Panc1 (cell line): ENCODE measurements around the gene TNFAIP8L3. TPM values are rescaled to one million over a fixed set of nuclear protein-coding genes. Genes with fewer than 3 reads are reported as not detected.

Experiments
- ATAC-seq: fragments of 200-7000 bp; cut with Tn5 transposase; 2 replicates; pipeline ENCODE4 v1.9.1; 2020; ENCODE audit warnings: mild to moderate bottlenecking, moderate library complexity
- BruUV-seq: library from RNA; stranded (reverse); fragments of 400-500 nt; replicated peaks from 2 replicates; lab custom pipeline; 2021; lab: Mats Ljungman, UMichigan
- CTCF ChIA-PET: fragments of 300-600 bp; sonication (Branson Sonifier 250); formaldehyde crosslinking; loops from one replicate; lab custom pipeline; 2022; ENCODE audit warnings: antibody characterized with exemption; lab: Charles Lee
- POLR2A ChIA-PET: fragments of 300-600 bp; sonication (Branson Sonifier 250); formaldehyde crosslinking; loops from one replicate; lab custom pipeline; 2022; ENCODE audit warnings: antibody characterized with exemption; lab: Charles Lee
- DNase-seq: peaks from one replicate; pipeline ENCODE4 v3.0.0-alpha.2; 2010; ENCODE audit warnings: low read depth, low spot score
- H3K27ac ChIP-seq: 2 replicates; pipeline ENCODE4 v1.5.1; 2011; ENCODE audit warnings: mild to moderate bottlenecking, low read length, inconsistent platforms
- H3K27me3 ChIP-seq: fragments of 200-500 bp; sonication (Bioruptor generic); 2 replicates; pipeline ENCODE4 v1.6.0; 2014; ENCODE audit warnings: low read length, inconsistent platforms; ENCODE audit not compliant: control insufficient read depth, insufficient read depth
- H3K36me3 ChIP-seq: fragments of 200-500 bp; sonication (Bioruptor generic); 2 replicates; pipeline ENCODE4 v1.5.1; 2014; ENCODE audit warnings: inconsistent platforms, mild to moderate bottlenecking, low read length, moderate library complexity; ENCODE audit not compliant: control insufficient read depth, insufficient read depth
- H3K4me1 ChIP-seq: 2 replicates; pipeline ENCODE4 v1.5.1; 2011; ENCODE audit warnings: inconsistent platforms, mild to moderate bottlenecking, low read length, moderate library complexity; ENCODE audit not compliant: control insufficient read depth, insufficient read depth
- H3K4me3 ChIP-seq, 2 experiments: 2 replicates each; pipeline ENCODE4 v1.5.1; 2011 to 2012; ENCODE audit warnings: low read depth in 2 of 2, low read length in 2 of 2, mild to moderate bottlenecking in 2 of 2, inconsistent platforms in 1 of 2, moderate library complexity in 1 of 2
- H3K9me3 ChIP-seq: fragments of 200-500 bp; sonication (Bioruptor generic); 2 replicates; pipeline ENCODE4 v1.5.1; 2014; ENCODE audit warnings: low read depth, mild to moderate bottlenecking, inconsistent platforms, low read length, moderate library complexity; ENCODE audit not compliant: control insufficient read depth, insufficient read depth
- POLR2AphosphoS5 ChIP-seq: IDR thresholded peaks from 2 replicates; pipeline ENCODE4 v1.6.1; 2012; ENCODE audit warnings: mild to moderate bottlenecking, low read depth, low read length, moderate library complexity
- SIN3A ChIP-seq: IDR thresholded peaks from 2 replicates; pipeline ENCODE4 v1.6.1; 2012; ENCODE audit warnings: low read depth, mild to moderate bottlenecking, low read length, moderate library complexity, borderline replicate concordance; ENCODE audit not compliant: insufficient read depth
- TCF7L2 ChIP-seq: IDR thresholded peaks from 2 replicates; pipeline ENCODE4 v1.6.1; 2011; ENCODE audit warnings: mild to moderate bottlenecking, low read depth, low read length, inconsistent platforms
- in situ Hi-C: cut with HindIII; loops from 2 replicates; pipeline ENCODE4 v1.10.0; 2016; ENCODE audit warnings: low sequenced_read_pairs, low pct_unique_long_range_greater_than_20kb
- intact Hi-C: fragments of 100-400 bp; cut with micrococcal nuclease; formaldehyde crosslinking; loops from one replicate; pipeline ENCODE4 v1.10.0; 2022; ENCODE audit not compliant: unreplicated experiment
- total RNA-seq: library from RNA; stranded (reverse); gene quantifications from one replicate; pipeline ENCODE4 v1.2.1, GENCODE V29; 2021; ENCODE audit not compliant: unreplicated experiment
- TF ChIP-seq, protein P1 (sequence below), 2 experiments: IDR thresholded peaks; 2 replicates each; pipeline ENCODE4 v1.6.1; 2011 to 2012; ENCODE audit warnings: low read depth in 2 of 2, control low read depth in 1 of 2, low read length in 1 of 2, mild to moderate bottlenecking in 1 of 2, moderate library complexity in 1 of 2; ENCODE audit not compliant: insufficient read depth in 1 of 2
- TF ChIP-seq, protein P2 (sequence below): fragments of 450-650 bp; IDR thresholded peaks from 2 replicates; pipeline ENCODE4 v1.5.1; 2017; ENCODE audit warnings: mild to moderate bottlenecking

TNFAIP8L3 gene
- total RNA-seq, 1 experiment from 2014 or later, result 1.0 TPM

DNA sequence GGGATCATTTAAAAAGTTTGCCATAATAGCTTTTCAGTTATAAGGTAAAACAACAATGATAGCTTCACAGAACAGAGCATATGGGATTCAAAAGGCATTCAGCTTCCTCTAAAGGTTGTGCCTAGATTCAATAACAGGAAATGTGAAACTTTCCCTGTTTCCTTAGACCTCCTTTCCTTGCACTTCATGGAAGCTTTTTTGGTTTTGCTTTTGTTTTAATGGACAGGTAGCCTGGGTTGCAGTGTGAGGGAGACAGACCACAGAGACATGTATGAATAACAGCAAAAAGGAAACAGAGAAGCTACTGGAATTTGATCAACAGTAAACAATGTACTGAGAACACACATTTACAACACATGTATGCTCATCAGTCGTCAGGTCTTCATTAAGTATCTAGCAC, 2.3 kb upstream of the TNFAIP8L3 start:
- Histone ChIP-seq H3K27me3 (peaks cover 26% of the 10 kb centered on the region), H3K4me3 (no peak overlapping the region), H3K27ac (no peak overlapping the region), H3K9me3 (no peaks in the 10 kb centered on the region), H3K4me1 (no peaks in the 10 kb centered on the region), H3K36me3 (no peaks in the 10 kb centered on the region)
- intact Hi-C loops (no loop called here), in situ Hi-C loops (no loop called here)
- BruUV-seq, result no TSS peak
- ChIA-PET POLR2A (no interaction called here), CTCF (interaction anchor here (0.7 kb wide), 1 partner anchor 32 kb away, joined by 5 read pairs; no protein-coding TSS in a partner anchor)
- TF ChIP-seq, protein P1, sequence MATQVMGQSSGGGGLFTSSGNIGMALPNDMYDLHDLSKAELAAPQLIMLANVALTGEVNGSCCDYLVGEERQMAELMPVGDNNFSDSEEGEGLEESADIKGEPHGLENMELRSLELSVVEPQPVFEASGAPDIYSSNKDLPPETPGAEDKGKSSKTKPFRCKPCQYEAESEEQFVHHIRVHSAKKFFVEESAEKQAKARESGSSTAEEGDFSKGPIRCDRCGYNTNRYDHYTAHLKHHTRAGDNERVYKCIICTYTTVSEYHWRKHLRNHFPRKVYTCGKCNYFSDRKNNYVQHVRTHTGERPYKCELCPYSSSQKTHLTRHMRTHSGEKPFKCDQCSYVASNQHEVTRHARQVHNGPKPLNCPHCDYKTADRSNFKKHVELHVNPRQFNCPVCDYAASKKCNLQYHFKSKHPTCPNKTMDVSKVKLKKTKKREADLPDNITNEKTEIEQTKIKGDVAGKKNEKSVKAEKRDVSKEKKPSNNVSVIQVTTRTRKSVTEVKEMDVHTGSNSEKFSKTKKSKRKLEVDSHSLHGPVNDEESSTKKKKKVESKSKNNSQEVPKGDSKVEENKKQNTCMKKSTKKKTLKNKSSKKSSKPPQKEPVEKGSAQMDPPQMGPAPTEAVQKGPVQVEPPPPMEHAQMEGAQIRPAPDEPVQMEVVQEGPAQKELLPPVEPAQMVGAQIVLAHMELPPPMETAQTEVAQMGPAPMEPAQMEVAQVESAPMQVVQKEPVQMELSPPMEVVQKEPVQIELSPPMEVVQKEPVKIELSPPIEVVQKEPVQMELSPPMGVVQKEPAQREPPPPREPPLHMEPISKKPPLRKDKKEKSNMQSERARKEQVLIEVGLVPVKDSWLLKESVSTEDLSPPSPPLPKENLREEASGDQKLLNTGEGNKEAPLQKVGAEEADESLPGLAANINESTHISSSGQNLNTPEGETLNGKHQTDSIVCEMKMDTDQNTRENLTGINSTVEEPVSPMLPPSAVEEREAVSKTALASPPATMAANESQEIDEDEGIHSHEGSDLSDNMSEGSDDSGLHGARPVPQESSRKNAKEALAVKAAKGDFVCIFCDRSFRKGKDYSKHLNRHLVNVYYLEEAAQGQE (IDR thresholded peaks at IDR 0.05; ENCODE audit: insufficient read depth in 1 of 2, low read depth in 2 of 2, low read length in 1 of 2), result no peak
- no peak for DNase-seq
- no peak for ATAC-seq

DNA sequence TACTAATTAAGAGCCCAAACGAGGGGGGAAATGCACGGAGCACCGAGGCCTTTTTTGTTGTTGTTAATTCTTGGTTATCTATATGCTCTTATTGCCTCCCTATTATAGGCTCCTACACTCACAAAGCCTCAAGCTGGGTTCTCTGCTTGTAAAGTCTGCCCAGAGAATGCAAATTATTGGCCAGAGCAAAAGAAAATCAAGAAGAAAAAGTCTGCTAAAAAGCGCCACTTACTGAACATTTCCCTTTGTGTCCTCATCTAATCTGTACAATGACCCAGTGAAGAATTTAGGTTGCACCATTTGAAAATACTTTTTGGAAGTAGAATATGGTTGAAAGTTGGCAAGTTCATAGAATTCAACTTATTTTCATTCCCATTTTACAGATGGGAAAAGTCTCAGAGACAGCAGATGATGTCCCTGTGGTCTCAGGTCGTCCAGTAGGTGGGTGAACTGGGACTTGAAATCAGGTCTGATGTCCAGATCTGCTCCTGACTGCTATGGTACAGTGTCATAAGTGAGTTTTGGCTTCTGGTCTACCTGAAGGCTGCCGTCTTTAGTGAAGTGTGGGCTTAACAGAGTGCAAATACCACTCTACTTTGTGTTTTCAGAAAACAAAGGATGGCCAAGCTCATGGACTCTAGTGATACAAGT, 1.1 kb upstream of the TNFAIP8L3 start:
- Histone ChIP-seq H3K4me1 (no peaks in the 10 kb centered on the region), H3K9me3 (no peaks in the 10 kb centered on the region), H3K4me3 (no peak overlapping the region), H3K27ac (no peak overlapping the region), H3K36me3 (no peaks in the 10 kb centered on the region), H3K27me3 (peaks cover 30% of the 10 kb centered on the region)
- no TSS peak for BruUV-seq
- ATAC-seq (no peak), DNase-seq (no peak)
- no peak for TF ChIP-seq TCF7L2
- TF ChIP-seq, protein P2, sequence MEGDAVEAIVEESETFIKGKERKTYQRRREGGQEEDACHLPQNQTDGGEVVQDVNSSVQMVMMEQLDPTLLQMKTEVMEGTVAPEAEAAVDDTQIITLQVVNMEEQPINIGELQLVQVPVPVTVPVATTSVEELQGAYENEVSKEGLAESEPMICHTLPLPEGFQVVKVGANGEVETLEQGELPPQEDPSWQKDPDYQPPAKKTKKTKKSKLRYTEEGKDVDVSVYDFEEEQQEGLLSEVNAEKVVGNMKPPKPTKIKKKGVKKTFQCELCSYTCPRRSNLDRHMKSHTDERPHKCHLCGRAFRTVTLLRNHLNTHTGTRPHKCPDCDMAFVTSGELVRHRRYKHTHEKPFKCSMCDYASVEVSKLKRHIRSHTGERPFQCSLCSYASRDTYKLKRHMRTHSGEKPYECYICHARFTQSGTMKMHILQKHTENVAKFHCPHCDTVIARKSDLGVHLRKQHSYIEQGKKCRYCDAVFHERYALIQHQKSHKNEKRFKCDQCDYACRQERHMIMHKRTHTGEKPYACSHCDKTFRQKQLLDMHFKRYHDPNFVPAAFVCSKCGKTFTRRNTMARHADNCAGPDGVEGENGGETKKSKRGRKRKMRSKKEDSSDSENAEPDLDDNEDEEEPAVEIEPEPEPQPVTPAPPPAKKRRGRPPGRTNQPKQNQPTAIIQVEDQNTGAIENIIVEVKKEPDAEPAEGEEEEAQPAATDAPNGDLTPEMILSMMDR, result no peak
- no peak for TF ChIP-seq POLR2AphosphoS5
- no peak for TF ChIP-seq SIN3A
- TF ChIP-seq, protein P1 (IDR thresholded peaks at IDR 0.05; ENCODE audit: insufficient read depth in 1 of 2, low read depth in 2 of 2, low read length in 1 of 2), result no peak
- in situ Hi-C loops, result no loop called here
- ChIA-PET POLR2A (no interaction called here), CTCF (no interaction called here)
- intact Hi-C loops, result no loop called here
